22Rv1 (cell line): ENCODE data around the gene MAGEF1.

Source experiments
- CTCF ChIP-seq: fragments of 450-650 bp; IDR thresholded peaks from 2 replicates; pipeline ENCODE4 v1.5.1; 2017; ENCODE audit warnings: mild to moderate bottlenecking
- ZFX ChIP-seq: fragments of 450-650 bp; IDR thresholded peaks from 2 replicates; pipeline ENCODE4 v1.6.1; 2017; ENCODE audit warnings: antibody characterized with exemption, borderline replicate concordance

- TF ChIP-seq CTCF (no peak), ZFX (no peak)
Measured at GRCh38 chr3:184713040-184713355, 1.1 kb upstream of the MAGEF1 start.
